A549 (cell line): ENCODE data around the gene SLX9.

ENCODE experiments used
- CTCF ChIP-seq: fragments of >200 bp; sonication (Bioruptor Twin); formaldehyde crosslinking; IDR thresholded peaks from 3 replicates; pipeline ENCODE4 v1.5.1; 2016
- EHF ChIP-seq: fragments of 250-450 bp; sonication (Bioruptor Pico); IDR thresholded peaks from 2 replicates; pipeline ENCODE4 v1.5.0; 2020; ENCODE audit warnings: mild to moderate bottlenecking
- FOSB ChIP-seq: fragments of 250-450 bp; sonication (Bioruptor Pico); IDR thresholded peaks from 2 replicates; pipeline ENCODE4 v1.5.0; 2020; ENCODE audit warnings: mild to moderate bottlenecking, moderate library complexity
- POLR2A ChIP-seq: IDR thresholded peaks from 2 replicates; pipeline ENCODE4 v1.6.1; 2012; ENCODE audit warnings: mild to moderate bottlenecking, low read length
- RFX5 ChIP-seq: fragments of 450-650 bp; IDR thresholded peaks from 2 replicates; pipeline ENCODE4 v1.7.1; 2014; ENCODE audit warnings: antibody characterized with exemption, mild to moderate bottlenecking, moderate library complexity

- TF ChIP-seq CTCF (no peak), POLR2A (no peak), FOSB (CRISPR knock-in tag) (no peak), EHF (no peak), RFX5 (no peak)
Observed at GRCh38 chr21:45019076-45019886, 79.5 kb downstream of the SLX9 start.
